Measurements from ENCODE around the gene ISCA2.

Gene ISCA2

DNA sequence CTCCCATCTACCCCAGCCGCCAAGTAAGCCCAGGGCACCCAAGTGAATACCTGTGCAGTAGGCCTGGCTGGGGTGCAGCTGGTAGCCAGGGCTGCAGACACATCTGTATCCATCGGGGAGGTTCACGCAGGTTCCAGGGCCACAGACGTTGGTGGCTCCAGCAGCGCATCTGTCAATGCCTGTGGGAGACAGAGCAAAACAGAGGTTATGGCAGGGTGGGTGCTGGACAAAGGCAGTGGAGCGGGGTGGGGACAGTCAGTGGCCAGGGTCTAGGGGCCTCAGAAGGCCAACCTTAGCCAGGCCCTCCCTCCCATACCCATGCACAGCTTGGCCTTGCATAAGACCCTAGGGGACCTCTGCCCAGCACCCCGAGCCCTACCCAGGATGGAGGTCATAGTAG is 29.2 kb downstream of the ISCA2 start:
- TF ChIP-seq CTCF (IDR thresholded peaks at IDR 0.05; ENCODE audit: borderline replicate concordance, control extremely low read depth, extremely low read depth, insufficient read depth, missing control alignments), result no peak
- in situ Hi-C loops (cut with MboI; ENCODE audit: low sequenced_read_pairs, unreplicated experiment), result no loop called here
- DNase-seq (ENCODE audit: low spot score), result no peak

DNA sequence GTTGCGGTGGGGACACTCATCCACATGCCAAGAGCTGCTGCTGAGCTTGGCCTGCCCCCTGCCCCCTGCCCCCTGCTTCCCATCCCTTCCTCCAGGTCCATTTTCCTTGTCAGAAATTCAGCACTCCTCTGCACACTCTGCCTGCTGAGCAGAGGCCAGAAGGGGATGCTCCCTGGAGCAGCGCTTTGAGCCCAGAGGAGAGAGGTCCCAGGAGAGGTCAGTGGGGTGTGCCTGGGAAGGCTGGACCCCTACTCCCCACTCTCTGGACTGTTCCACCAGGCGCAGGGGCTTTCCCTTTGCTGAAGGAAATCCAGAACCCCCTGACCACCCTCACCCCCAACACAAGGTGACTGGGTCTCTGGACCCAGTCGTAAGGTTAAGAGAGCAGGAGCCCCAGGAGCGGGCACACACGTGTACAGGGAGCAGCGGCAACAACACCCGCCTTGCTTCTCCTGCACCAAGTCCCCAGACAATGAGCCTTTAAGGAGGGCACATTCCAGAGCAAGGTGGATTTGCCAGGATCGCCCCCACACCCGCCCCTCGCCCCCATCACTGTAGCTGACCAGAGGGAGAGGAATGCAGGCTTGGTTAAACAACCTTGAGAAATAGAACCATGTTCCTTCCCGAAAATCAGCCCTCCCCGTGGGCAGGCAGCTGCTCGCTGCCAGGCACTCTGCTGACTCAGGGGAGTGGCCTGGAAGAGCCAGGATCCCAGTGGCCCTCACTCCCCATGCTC is 30.7 kb downstream of the ISCA2 start:
- TF ChIP-seq CTCF (IDR thresholded peaks at IDR 0.05; ENCODE audit: borderline replicate concordance, control extremely low read depth, extremely low read depth, insufficient read depth, missing control alignments), result no peak
- DNase-seq (ENCODE audit: low spot score), result no peak
- in situ Hi-C loops (cut with MboI; ENCODE audit: low sequenced_read_pairs, unreplicated experiment), result no loop called here

DNA sequence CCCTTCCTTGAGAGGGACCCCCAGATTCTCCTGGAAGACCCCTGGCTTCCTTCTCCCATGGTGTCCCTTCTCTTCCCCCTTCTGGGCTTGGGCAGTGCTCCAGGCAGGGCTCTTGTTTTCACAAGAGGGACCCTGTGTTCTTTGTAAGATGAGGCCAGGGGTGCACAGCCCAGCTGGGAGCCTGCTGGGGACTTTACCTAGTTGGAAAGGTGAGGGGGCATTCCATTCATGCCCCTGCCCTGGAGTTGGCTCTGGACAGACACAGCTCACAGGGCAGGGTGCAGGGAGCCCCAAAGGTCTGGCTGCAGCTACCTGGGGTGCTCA is 31.2 kb downstream of the ISCA2 start:
- TF ChIP-seq CTCF (IDR thresholded peaks at IDR 0.05; ENCODE audit: borderline replicate concordance, control extremely low read depth, extremely low read depth, insufficient read depth, missing control alignments), result no peak
- in situ Hi-C loops (cut with MboI; ENCODE audit: low sequenced_read_pairs, unreplicated experiment), result no loop called here
- DNase-seq (ENCODE audit: low spot score), result no peak

GRCh38 chr14:74525361-74525851 is 31.8 kb downstream of the ISCA2 start:
- no peak for TF ChIP-seq CTCF (IDR thresholded peaks at IDR 0.05; ENCODE audit: borderline replicate concordance, control extremely low read depth, extremely low read depth, insufficient read depth, missing control alignments)
- in situ Hi-C loops (cut with MboI; ENCODE audit: low sequenced_read_pairs, unreplicated experiment), result no loop called here

GRCh38 chr14:74526854-74527585 is 33.5 kb downstream of the ISCA2 start:
- in situ Hi-C loops (cut with MboI; ENCODE audit: low sequenced_read_pairs, unreplicated experiment), result no loop called here
- no peak for TF ChIP-seq CTCF (IDR thresholded peaks at IDR 0.05; ENCODE audit: borderline replicate concordance, control extremely low read depth, extremely low read depth, insufficient read depth, missing control alignments)
- no peak for DNase-seq (ENCODE audit: low spot score)

More at GRCh38 chr14:74525361-74525851, 31.8 kb downstream of the ISCA2 start:
- DNase-seq (ENCODE audit: low spot score), result no peak

- no peak for DNase-seq (ENCODE audit: low spot score)
- no peak for TF ChIP-seq CTCF (IDR thresholded peaks at IDR 0.05; ENCODE audit: borderline replicate concordance, control extremely low read depth, extremely low read depth, insufficient read depth, missing control alignments)
- in situ Hi-C loops (cut with MboI; ENCODE audit: low sequenced_read_pairs, unreplicated experiment), result no loop called here
Measured at GRCh38 chr14:74527736-74528280, 34.2 kb downstream of the ISCA2 start.

Data from GM13976 (cell line).